Measurements from ENCODE around the gene ATP5PO. TPM values are rescaled to one million over a fixed set of nuclear protein-coding genes. Genes with fewer than 3 reads are reported as not detected.

The ATP5PO gene
- total RNA-seq, 1 donor from 2014 or later: 100 TPM

DNA sequence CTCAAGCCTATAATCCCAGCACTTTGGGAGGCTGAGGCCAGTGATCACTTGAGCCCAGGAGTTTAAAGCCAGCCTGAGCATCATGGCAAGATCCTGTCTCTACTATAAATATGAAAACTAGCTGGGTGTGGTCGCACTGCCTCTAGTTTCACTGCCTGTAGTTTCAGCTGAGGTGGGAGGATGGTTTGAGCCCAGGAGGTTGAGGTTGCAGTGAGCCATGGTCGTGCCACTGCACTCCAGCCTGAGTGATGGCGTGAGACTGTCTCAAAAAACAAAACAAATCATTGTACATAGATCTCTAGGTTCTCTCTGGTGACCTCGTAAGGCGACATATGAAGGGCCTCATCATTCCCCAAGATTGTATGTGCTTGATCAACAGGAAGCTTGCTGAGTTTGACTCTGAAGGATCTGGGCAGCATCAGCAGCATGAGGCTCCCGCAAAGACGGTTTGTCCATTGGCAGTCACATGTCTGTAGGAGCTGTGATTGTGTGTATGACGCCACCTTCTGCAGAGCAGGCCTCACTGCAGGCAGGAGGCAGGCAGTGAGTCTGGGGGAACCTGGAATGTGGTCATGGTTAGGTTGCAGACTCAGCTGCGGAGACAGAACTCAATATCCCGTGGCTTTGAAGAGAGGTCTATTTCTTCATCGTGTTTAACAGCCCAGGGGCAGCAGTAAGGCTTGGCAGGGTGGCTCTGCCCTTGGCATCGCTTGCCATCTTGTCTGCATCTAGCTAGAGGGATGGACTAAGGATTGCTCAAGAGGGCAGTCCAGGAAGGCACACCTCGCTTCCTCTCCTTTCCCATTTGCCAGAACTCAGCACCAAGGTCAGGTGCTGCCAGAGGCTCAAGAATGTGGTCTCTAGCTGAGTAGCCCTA, 14.0 kb downstream of the ATP5PO start:
- no peak for DNase-seq
- H3K27me3 ChIP-seq (ENCODE audit: low read depth): no peaks in the 10 kb centered on the region
- no peaks in the 10 kb centered on the region for H3K4me1 ChIP-seq
- no peak overlapping the region for H3K27ac ChIP-seq
- TF ChIP-seq, protein P1, sequence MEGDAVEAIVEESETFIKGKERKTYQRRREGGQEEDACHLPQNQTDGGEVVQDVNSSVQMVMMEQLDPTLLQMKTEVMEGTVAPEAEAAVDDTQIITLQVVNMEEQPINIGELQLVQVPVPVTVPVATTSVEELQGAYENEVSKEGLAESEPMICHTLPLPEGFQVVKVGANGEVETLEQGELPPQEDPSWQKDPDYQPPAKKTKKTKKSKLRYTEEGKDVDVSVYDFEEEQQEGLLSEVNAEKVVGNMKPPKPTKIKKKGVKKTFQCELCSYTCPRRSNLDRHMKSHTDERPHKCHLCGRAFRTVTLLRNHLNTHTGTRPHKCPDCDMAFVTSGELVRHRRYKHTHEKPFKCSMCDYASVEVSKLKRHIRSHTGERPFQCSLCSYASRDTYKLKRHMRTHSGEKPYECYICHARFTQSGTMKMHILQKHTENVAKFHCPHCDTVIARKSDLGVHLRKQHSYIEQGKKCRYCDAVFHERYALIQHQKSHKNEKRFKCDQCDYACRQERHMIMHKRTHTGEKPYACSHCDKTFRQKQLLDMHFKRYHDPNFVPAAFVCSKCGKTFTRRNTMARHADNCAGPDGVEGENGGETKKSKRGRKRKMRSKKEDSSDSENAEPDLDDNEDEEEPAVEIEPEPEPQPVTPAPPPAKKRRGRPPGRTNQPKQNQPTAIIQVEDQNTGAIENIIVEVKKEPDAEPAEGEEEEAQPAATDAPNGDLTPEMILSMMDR (IDR thresholded peaks at IDR 0.05): peak; percentile 47
- H3K9me3 ChIP-seq: no peaks in the 10 kb centered on the region
- H3K4me3 ChIP-seq: no peak overlapping the region
- peak; percentile 61 to 78 for ATAC-seq
- intact Hi-C loops (cut with DNase I): no loop called here
- peaks cover 56% of the 10 kb centered on the region for H3K36me3 ChIP-seq

GRCh38 chr21:33899199-33899598, 16.4 kb downstream of the ATP5PO start:
- no peak for DNase-seq
- TF ChIP-seq, protein P1 (IDR thresholded peaks at IDR 0.05): no peak
- Histone ChIP-seq H3K27ac (no peak overlapping the region), H3K4me1 (peaks cover 10% of the 10 kb centered on the region), H3K36me3 (peaks cover 31% of the 10 kb centered on the region), H3K9me3 (no peaks in the 10 kb centered on the region), H3K27me3 (ENCODE audit: low read depth) (no peaks in the 10 kb centered on the region), H3K4me3 (no peak overlapping the region)
- ATAC-seq: no peak
- intact Hi-C loops (cut with DNase I): no loop called here

GRCh38 chr21:33898586-33898985, 17.0 kb downstream of the ATP5PO start:
- no peak overlapping the region for H3K27ac ChIP-seq
- H3K36me3 ChIP-seq: peaks cover 25% of the 10 kb centered on the region
- H3K27me3 ChIP-seq (ENCODE audit: low read depth): no peaks in the 10 kb centered on the region
- H3K4me1 ChIP-seq: peaks cover 12% of the 10 kb centered on the region
- DNase-seq: no peak
- intact Hi-C loops (cut with DNase I): no loop called here
- no peak for ATAC-seq
- no peak overlapping the region for H3K4me3 ChIP-seq
- no peaks in the 10 kb centered on the region for H3K9me3 ChIP-seq
- TF ChIP-seq, protein P1 (IDR thresholded peaks at IDR 0.05): no peak

DNA sequence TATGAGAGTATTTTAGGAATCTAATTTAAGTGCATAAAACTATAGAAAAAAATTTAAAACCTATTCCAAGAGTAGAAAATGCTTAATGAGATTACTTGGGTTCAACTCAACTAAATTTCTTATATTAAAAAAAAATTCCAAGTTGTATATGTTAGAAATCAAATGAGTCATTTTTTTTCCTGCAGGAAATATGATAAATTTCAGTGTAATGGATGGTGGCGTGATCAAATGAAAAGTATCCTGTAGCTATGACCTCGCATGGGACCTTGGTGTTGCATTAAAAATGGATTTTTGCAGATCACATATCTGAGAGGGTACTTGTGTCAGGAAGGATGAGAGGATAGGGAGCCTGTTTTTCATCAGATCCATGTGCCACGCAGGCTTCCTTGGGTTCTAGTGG, 17.9 kb downstream of the ATP5PO start:
- Histone ChIP-seq H3K27ac (no peak overlapping the region), H3K36me3 (peaks cover 17% of the 10 kb centered on the region), H3K4me1 (peaks cover 12% of the 10 kb centered on the region), H3K27me3 (ENCODE audit: low read depth) (no peaks in the 10 kb centered on the region), H3K9me3 (no peaks in the 10 kb centered on the region), H3K4me3 (no peak overlapping the region)
- ATAC-seq (no peak), DNase-seq (no peak)
- intact Hi-C loops (cut with DNase I): no loop called here
- TF ChIP-seq, protein P1 (IDR thresholded peaks at IDR 0.05): no peak

DNA sequence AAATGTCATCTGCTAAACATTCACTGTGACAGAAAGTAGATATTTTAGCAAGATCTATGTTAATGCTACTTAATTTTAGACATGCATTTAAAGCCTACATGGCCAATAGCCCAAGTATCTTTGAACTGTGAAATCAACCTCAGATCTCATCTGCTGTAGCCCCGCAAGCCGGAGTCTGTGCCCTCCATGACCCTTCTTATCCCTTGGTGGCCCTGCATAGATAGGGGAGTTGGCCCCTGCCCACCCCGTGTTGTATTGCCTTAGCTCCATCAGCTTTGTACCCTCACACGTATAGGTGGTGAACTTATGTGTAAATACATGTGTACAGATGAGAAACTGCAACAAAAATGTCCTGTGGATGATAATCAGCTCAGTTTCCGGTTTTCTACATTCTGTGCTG, 18.5 kb downstream of the ATP5PO start:
- peaks cover 10% of the 10 kb centered on the region for H3K36me3 ChIP-seq
- H3K27ac ChIP-seq: no peak overlapping the region
- H3K4me1 ChIP-seq: peaks cover 12% of the 10 kb centered on the region
- no peaks in the 10 kb centered on the region for H3K27me3 ChIP-seq (ENCODE audit: low read depth)
- TF ChIP-seq, protein P1 (IDR thresholded peaks at IDR 0.05): no peak
- no peak overlapping the region for H3K4me3 ChIP-seq
- intact Hi-C loops (cut with DNase I): no loop called here
- DNase-seq: no peak
- ATAC-seq: no peak
- no peaks in the 10 kb centered on the region for H3K9me3 ChIP-seq

Data from lower lobe of right lung (tissue), 2 donors.